HG02870 (cell line): ENCODE data around the gene CSF1R.
"Not testable (repeated sequence)": the region's sequence is repeated elsewhere in the genome, so short reads cannot be mapped to it uniquely, and the experiment has no call there.

ENCODE experiments used
- ATAC-seq: cut with Tn5 transposase; IDR thresholded peaks from one replicate; pipeline ENCODE4 v1.9.1; 2021; ENCODE audit warnings: mild to moderate bottlenecking, moderate library complexity; ENCODE audit not compliant: unreplicated experiment

CSF1R gene

GRCh38 chr5:150057511-150057910, 28.8 kb downstream of the CSF1R start:
- no peak for ATAC-seq

DNA sequence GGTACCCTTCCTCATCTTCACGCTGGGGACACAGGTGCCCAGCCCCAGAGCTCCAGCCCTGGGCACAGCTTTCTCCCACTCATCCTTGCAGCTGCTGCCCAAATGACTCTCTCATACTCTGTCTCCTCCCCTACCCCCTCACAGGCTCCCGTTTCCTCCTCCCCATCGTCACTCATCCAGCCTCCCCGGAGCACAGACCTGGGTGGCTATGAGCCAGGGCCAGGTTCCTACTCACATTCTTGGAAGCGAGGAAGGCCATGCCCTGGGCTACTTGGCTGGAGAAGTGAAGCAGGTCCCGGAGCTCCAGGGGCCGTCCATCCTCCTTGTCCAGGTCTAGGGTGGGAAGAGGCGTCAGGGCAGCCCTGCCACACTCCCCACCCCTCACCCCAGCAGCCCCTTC, 29.3 kb downstream of the CSF1R start:
- ATAC-seq: no peak

GRCh38 chr5:150056075-150056443, 30.3 kb downstream of the CSF1R start:
- ATAC-seq: no peak

DNA sequence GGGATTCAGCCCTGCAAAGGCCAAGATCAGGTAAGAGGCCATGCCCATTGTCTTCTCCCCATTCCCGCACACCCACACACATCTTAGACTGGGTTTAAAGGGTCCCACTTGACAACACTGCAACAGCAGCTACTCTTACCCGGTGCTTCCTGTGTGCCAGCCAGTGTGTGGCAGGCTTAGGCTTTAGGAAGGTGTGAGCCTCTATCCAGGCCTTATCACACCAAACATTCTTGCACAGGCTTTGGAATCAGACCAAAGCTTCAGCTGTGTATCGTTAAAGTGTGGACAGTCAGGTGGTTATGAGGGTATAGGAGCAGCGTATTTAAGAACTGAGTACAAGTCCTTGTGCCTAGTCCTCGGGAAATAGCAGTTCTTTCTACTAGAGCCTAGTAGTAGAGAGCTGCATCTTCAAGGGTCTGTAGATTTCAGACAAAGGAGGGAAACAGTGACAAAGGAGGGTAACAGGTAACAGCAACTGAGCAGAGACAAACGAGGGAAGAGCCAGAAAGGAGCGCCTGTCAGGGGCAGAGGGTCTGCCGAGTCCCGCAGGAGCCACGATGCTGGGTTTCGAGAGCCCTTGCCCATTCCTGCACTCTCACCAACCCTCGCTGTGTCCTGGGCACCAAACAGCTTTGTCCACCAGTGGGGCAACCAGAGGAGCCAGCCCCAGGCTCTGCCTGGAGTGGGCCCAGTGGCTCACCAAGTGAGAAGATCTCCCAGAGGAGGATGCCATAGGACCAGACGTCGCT, 30.9 kb downstream of the CSF1R start:
- ATAC-seq: no peak

DNA sequence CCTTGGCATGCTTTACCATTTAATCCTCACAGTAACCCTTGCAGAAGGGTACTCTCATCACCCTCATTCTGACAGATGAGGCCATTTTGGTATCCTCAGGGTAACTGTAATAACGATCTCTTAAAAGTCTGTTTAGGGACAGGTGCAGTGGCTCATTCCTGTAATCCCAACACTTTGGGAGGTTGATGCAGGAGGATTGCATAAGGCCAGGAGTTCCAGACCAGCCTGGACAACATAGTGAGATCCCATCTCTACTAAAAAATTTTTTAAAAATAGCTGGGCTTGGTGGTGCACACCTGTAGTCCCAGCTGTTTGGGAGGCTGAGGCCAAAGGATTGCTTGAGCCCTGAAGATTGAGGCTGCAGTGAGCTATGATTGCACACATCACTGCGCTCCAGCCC, 31.8 kb downstream of the CSF1R start:
- no peak for ATAC-seq

GRCh38 chr5:150053713-150054392, 32.5 kb downstream of the CSF1R start:
- ATAC-seq: no peak

DNA sequence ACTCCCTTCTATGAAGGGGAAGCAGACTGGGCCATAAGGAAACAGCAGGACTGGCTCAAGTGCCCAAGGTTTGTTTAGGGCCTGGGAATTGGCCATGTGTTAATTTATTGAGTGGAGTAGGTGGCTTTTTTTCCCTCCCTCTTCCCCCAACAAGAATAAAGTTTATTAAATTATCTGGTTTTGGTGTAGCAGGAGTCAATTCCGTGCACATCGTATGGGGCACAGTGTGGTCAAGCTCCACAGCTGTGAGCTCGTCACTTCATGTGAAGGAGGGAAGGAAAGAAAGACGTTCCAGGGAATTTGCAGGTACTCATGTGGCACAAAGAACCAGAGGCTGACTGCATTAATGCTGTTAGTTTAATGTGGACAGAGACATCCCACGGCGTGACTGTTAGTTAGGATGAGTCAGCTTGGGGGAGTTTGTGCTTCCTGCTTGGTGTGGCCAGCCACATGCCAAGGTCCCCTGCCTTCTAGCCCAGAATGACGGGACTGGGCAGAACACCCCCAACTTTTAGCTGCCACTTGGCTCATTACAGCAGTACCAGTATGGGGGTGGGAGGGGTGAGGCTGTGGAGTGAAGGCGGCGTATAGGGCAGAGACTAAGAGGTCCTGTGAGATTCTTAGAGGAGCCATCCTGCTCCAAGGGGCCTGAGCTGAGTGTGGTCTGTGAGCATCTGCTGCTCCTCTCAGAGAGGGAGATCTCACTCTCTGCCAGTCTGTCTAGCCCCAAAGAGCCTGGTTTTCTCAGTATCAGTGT, 33.2 kb downstream of the CSF1R start:
- no peak for ATAC-seq

DNA sequence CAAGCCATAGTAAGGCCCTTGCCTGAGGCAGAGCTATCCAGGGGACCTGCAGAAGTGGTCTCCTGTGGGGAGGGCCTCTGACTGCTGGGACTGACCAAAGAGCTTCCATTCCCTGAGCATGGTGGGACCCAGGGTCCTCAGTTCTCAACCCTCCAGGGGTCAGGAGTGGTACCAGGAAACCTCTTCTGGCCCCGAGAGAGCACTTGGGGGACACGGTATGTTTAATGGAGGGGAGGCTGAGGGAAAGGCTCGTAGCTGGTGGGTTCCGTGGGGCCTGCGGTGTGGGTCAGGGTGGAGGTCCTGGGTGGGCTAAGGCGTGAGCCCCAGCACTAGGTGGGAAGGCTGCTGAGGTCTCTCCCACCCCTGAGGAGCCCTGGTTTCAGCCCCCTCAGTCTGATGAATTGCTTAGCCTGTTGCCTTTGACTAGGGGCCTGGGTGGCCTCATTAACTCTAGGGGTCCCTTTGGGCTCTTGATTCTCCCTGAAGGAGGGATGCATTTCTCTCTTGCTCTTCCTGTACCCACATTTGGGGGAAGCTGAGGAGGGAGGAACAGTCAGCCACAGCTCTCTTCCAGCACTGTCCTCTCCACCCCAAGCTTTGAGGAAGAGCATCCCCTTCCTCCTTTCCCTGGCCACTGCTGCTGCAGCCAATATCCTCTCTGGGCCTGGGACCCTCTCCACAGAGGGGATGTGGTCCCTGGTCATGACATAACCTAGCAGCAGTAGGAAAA, 34.0 kb downstream of the CSF1R start:
- ATAC-seq: no peak

GRCh38 chr5:150051657-150052195, 34.6 kb downstream of the CSF1R start:
- no peak for ATAC-seq

- ATAC-seq: not testable (repeated sequence)
Observed at GRCh38 chr5:150050172-150050811, 36.1 kb downstream of the CSF1R start.

- no peak for ATAC-seq
Observed at GRCh38 chr5:150046031-150046430, 40.3 kb downstream of the CSF1R start.

DNA sequence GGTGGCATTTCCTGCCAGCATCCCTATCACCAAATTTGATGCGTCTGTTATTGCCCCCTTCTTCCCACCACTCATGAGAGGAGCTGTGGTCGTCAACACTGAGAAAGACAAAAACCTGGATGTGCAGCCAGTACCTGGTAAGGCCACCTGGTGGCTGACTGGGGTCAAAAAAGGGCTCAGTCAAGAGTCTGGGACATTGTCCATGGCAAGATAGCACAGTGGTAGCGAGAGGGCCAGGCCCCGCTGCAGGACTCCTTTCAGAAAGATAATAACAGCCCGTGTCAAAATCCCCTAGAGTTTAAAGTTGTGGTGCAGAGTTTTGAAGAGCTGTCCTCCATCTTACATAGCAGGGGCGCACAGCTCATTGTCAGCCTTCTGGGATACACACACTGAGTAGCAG, 40.8 kb downstream of the CSF1R start:
- no peak for ATAC-seq

DNA sequence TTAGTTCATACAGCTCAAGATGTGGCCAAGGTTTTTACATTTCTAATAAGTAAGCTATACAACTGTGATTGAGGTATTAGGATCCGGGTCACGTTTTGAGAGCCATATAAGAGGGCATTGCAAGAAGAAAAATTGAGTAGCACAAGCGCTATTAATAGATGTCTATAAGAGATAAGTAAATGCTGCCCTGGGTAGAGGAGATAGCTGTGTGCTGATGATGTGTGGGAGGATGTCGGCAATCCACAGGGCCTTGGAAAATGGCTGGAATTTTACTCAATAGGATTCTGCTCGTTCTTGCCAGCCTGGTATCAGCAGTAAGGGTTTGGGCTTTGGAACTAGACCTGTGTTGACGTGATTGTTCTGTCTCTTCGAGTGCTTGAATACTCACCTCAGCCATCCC, 41.6 kb downstream of the CSF1R start:
- no peak for ATAC-seq

DNA sequence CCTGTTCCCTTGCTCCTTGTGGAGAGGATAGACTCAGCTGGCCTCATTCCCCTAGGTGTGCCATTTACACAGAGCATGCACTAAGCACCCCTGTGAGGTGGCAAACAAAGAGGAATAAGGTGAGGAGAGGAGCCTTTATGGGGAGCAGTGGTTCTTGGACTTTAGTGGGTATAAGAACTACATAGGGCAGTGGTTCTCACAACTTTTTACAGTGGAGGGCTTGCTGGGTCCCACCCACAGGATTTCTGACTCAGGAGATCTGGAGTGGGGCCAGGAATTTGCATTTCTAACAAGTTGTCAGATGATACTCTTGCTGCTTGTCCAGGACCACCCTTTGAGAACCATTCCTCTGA, 42.0 kb downstream of the CSF1R start:
- no peak for ATAC-seq

DNA sequence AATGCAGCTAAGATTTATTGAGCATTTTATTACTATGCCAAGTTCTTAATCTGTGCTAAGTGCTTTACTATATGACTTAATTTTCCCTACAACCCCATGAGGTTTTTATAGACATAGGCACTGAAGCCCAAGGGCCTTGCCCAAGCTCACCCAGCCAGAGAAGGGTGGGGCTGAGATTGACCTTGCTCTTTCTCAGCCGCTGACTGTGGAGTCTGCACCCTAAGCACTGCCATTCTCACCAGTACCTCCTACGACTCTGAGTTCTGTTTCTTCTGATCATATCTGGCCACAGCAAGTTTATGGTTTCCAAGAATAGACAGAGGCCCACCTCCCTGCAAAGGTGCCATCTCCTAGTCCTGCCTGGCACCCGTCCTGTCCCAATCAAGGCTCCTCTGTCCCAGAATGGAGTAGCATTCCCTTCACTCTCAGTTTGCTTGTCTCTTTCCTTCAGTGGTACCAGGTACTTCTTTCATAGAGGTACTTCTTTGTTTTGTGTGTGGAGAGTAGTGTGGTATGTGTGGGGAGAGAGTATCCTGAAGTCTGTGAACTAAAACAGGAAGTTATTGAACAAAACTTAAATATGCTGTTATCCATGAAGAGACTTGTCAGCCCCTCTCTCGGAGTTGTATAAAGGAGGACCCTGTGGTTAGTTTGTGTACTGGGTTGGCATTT, 42.6 kb downstream of the CSF1R start:
- no peak for ATAC-seq

DNA sequence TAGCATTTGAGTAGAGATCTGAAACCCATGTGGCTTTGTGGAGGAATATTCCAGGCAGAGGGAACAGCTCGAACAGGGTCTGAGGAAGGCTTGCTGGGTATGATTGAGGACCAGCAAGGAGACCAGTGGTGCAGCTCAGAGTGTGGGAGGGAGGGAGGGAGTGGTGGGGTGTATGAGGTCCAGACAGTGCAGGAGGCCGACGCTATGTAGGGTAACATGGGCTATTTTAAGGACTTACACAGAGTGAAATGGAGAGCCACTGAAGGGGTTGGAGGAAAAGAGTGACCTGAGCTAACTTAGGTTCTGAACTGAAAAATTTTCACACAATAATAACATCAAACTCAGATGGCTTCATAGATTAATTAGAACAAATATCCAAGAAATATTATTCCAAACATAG, 43.9 kb downstream of the CSF1R start:
- ATAC-seq: no peak

DNA sequence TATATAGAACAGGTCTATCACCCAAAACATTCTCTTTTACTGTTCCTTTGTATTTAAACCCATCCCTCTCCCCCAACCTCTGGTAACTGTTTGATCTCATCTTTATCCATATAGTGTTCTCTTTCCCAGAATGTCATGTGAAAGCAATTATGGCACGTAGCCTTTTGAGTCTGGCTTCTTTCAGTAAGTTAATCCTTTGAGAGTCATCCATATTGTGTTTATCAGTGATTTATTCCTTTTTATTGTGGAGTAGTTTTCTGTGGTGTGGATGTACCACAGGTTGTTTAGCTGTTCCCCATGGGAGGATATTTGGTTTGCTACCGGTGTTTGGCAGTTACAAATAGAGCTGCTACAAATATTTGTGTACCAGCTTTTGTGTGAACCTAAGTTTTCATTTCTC, 47.8 kb downstream of the CSF1R start:
- no peak for ATAC-seq

GRCh38 chr5:150036513-150036912, 49.8 kb downstream of the CSF1R start:
- no peak for ATAC-seq

DNA sequence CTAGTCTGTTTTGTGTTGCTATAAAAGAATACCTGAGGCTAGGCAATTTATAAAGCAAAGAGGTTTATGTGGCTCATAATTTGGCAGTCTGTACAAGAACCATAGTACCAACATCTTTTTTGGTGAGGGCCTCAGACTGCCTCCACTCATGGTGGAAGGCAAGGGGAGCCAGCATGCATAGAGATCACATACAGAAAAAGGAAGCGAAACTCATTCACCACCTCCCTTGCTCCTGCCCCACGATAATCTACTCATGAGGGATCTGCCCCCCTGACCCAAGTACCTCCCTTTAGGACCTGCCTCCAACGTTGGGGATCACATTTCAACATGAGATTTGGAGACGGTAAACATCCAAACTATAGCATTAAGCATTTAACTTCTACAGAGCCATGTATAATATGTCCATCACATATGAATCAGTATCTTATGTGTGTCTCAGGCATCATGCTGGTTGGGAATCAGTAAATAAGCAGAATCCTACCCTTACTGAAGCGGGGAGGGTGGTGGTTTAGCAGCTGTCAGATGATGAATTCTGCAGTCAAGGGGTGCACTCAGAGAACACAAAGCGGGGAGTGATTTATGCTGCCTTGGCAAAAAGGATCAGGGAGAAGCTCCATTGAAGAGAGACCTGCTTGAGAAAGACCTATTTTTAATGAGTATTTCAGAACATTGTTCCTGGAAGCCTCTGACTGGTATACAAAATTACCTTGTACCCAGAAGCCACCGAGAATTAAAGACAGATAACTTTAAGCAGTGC, 51.0 kb downstream of the CSF1R start:
- peak; percentile 94 for ATAC-seq
